Psoas muscle (tissue), 8 donors: Measurements from ENCODE around the gene OXTR. TPM values are rescaled to one million over a fixed set of nuclear protein-coding genes. Genes with fewer than 3 reads are reported as not detected.

Source experiments
- ATAC-seq, 4 donors: fragments of 200-7000 bp; cut with Tn5 transposase; one replicate each; pipeline ENCODE4 v1.9.1; 2020; ENCODE audit warnings: moderate library complexity in 3 of 4, mild to moderate bottlenecking in 2 of 4
- DNase-seq, 2 donors: peaks; one replicate each; pipeline ENCODE4 v3.0.0-alpha.2; 2020
- H3K27ac ChIP-seq: fragments of 200-600 bp; one replicate; pipeline ENCODE4 v1.8.0; 2022
- H3K27me3 ChIP-seq, 3 donors: fragments of 200-600 bp in 1 of 3; one replicate each; pipeline versions ENCODE4 v1.6.1 to v1.8.0; 2013 to 2022; ENCODE audit warnings: low read length in 2 of 3, mild to moderate bottlenecking in 2 of 3, moderate library complexity in 1 of 3; ENCODE audit not compliant: insufficient read depth in 3 of 3
- H3K36me3 ChIP-seq, 2 donors: fragments of 200-600 bp in 1 of 2; one replicate each; pipeline versions ENCODE4 v1.6.1 to v1.8.0; 2013 to 2022; ENCODE audit warnings: low read depth in 1 of 2, mild to moderate bottlenecking in 1 of 2, moderate library complexity in 1 of 2; ENCODE audit not compliant: insufficient read depth in 1 of 2
- H3K4me1 ChIP-seq: fragments of 200-600 bp; one replicate; pipeline ENCODE4 v1.8.0; 2022
- H3K4me3 ChIP-seq: fragments of 200-600 bp; one replicate; pipeline ENCODE4 v1.8.0; 2022; ENCODE audit warnings: mild to moderate bottlenecking
- H3K9me3 ChIP-seq: fragments of 200-600 bp; one replicate; pipeline ENCODE4 v1.8.0; 2022
- CTCF ChIP-seq: fragments of 200-600 bp; IDR thresholded peaks from one replicate; pipeline ENCODE4 v1.8.0; 2022; ENCODE audit warnings: antibody characterized with exemption
- WGBS, 3 donors: extraction: QIAGEN DNeasy Blood & Tissue Kit; methylation state at CpG; one replicate each; pipeline versions ENCODE4 v1.1.6 to v1.1.7; 2013; 5-methylcytosine and 5-hydroxymethylcytosine counted together
- intact Hi-C, 2 donors: fragments of 100-400 bp; cut with DNase I; formaldehyde crosslinking; loops; one replicate each; pipeline versions ENCODE4 v1.11.0 to v1.14.2; 2022
- polyA plus RNA-seq, 3 donors: library from polyadenylated mRNA; stranded (reverse); fragments of 200-250 nt; gene quantifications; one replicate each; pipeline ENCODE4 v1.2.3, GENCODE V29; 2013
- total RNA-seq, 4 donors: library from RNA; stranded (reverse); fragmentation: NEBNext Ultra II Directional in 2 of 4; extraction: Animal tissue kit (Norgen Biotek cat#: 25700) in 2 of 4; gene quantifications; one replicate each; pipeline versions ENCODE4 v1.2.1 to v1.2.4, GENCODE V29; 2021 to 2023
- donor health status: healthy with polysubstance abuse.
- donor health status: DM: no; HTN: no; CAD: no; lungs with moderate emphysema.
- donor health status: Bipolar disorder and iron deficiency.
- donor health status: healthy.
- donor health status: DM: yes; HTN: yes; CAD: no.
- donor health status: DM: no; HTN: no; CAD: no.
- donor health status: DM: no; HTN: no; CAD: no.
- donor health status: DM: yes; HTN: yes; CAD: no.

Gene OXTR
- total and polyA plus RNA-seq, 7 donors, result 0.09 to 0.38 (median 0.12) TPM; not detected in 2

GRCh38 chr3:8702560-8702959, 66.9 kb downstream of the OXTR start:
- Histone ChIP-seq H3K27ac (no peak overlapping the region), H3K36me3 (no peaks in the 10 kb centered on the region), H3K4me3 (no peak overlapping the region), H3K27me3 (no peaks in the 10 kb centered on the region), H3K4me1 (no peaks in the 10 kb centered on the region), H3K9me3 (peaks cover 14% of the 10 kb centered on the region)
- no peak for DNase-seq
- WGBS, 3 donors, result 43 to 53% (median 49%) methylated on average over 3 of the region's 3 CpGs
- TF ChIP-seq CTCF, result no peak
- intact Hi-C loops, result no loop called here
- no peak for ATAC-seq

Other genes with a start within 250 kb of the OXTR start
- 1 to 10 TPM in 1 of 4 donors, under 1 TPM in 3; 0.24 to 1.1 (median 0.53) TPM for gene SSUH2, start 124.8 kb downstream of the OXTR start, total RNA-seq
- under 1 TPM; 0.11 to 0.49 (median 0.36) TPM for gene SSUH2, start 124.8 kb downstream of the OXTR start, polyA plus RNA-seq
- 10 to 100 TPM; 36.4 to 71.1 (median 52.5) TPM for gene CAV3, start 35.8 kb downstream of the OXTR start, total RNA-seq
- gene CAV3, start 35.8 kb downstream of the OXTR start, polyA plus RNA-seq, result 10 to 100 TPM; 20.5 to 67.2 (median 49.3) TPM
- 1 to 10 TPM; 1.3 to 2.3 (median 2.2) TPM for gene RAD18, start 193.9 kb upstream of the OXTR start, total RNA-seq
- 1 to 10 TPM in 2 of 3 donors, under 1 TPM in 1; 0.51 to 2.5 (median 1.2) TPM for gene RAD18, start 193.9 kb upstream of the OXTR start, polyA plus RNA-seq